ENCODE results near the gene WNT11.

WNT11 gene

GRCh38 chr11:76173663-76174062 is 32.6 kb downstream of the WNT11 start:
- DNase-seq = no peak

GRCh38 chr11:76172583-76172982 is 33.7 kb downstream of the WNT11 start:
- DNase-seq = no peak

DNA sequence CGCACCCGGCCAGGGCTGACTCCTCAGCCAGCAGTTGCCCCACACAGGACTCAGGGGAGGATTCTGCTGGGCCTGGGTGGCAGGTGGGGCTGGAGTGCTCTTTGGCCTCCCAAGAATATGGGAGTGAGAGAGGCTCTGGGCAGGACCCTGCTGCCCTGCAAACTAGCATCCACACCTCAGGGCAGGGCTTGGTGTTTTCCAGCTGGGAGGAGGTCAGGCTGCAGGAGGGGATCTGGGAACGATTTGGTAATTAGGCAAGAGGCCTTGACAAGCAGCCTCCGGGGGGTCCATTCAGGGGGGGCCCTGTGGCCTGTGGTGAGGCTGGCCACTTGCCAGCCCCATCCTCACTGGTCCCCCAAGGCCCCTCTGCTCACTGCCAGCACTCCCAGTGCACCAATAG is 35.8 kb downstream of the WNT11 start:
- no peak for DNase-seq

- DNase-seq = no peak
These were observed 36.8 kb downstream of the WNT11 start for GRCh38 chr11:76169473-76169896.

- DNase-seq = no peak
These were observed 38.7 kb downstream of the WNT11 start for GRCh38 chr11:76167590-76167989.

- DNase-seq = no peak
These were observed 40.0 kb downstream of the WNT11 start for GRCh38 chr11:76166314-76166713.

GRCh38 chr11:76164861-76165751 is 41.2 kb downstream of the WNT11 start:
- DNase-seq = no peak

GRCh38 chr11:76164081-76164480 is 42.2 kb downstream of the WNT11 start:
- no peak for DNase-seq

DNA sequence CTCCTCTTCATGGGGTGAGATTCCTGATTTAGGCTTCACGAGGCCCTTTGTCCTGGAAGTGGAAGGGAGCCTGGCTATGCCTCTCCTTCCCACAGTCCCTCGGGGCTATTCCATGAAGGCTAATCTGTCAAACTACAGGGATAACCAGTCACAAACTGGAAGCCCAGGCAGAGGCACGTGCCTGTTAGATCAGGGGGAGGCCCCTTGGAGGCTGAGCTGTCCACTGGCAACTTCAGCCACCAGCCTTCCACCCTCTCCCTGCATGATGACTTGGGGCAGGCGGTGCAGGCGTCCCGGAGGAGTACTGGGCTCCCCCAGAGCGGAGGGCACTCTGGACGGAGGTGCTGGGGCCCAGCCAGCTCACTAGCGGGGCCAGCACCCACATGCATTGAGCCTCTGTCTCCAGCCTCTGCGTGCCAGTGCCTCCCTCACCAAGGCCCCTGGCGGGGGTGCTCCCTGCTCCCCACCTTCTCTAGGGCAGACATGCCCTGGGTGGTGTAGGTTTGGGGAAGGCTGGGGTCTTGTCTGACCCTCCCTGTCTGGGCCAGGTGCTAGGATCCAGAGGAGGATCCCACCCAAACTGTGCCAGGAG is 42.9 kb downstream of the WNT11 start:
- DNase-seq = no peak

GRCh38 chr11:76162336-76163288 is 43.7 kb downstream of the WNT11 start:
- DNase-seq = no peak

- no peak for DNase-seq
These were observed 44.9 kb downstream of the WNT11 start for GRCh38 chr11:76161261-76161961.

GRCh38 chr11:76160856-76161255 is 45.4 kb downstream of the WNT11 start:
- DNase-seq = no peak

GRCh38 chr11:76159983-76160661 is 46.2 kb downstream of the WNT11 start:
- DNase-seq = no peak

GRCh38 chr11:76159303-76159937 is 46.9 kb downstream of the WNT11 start:
- DNase-seq = no peak

DNA sequence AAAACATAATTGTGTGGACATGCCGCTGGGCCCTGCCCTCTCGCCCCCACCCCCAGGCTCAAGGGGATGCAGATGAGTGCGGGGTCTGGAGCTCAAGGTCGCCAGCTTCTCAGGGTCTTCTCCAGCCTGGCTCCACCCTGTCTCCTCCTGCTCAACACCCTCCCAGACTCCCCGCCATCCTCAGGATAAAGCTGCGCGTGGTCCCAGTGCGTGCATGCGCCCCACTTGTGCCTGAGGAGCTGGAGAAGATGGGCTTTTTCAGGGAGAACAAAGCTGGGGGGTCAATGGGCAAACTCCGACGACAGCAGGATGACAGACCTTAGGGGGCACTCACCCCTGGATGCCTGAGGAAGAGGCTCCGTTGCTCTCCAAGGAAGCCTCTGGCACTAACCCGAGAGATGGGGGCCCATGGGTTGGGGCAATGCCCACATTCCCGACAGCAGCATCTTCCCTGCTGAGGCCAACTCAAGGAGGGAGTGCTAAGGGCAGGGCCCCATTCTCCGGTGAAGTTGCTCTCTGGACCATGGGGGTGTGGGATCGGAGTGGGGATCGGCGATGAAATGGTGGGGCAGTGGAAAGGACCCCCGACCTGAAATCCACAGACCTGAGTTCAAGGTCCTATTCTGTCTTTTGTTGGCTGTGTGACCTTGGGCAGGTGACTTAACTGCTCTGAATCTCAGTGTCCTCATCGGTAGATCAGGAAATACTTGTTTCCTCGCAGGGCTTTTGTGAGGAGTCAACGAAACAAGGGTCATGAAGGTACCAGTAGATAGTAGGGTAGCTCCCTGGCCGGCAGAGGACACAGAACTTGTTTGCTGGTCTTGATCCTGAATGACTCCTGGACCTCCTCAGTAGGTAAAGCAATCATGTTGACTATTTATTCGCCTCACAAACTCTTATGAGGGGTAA is 47.7 kb downstream of the WNT11 start:
- DNase-seq = no peak

GRCh38 chr11:76157891-76158290 is 48.4 kb downstream of the WNT11 start:
- DNase-seq = no peak

DNA sequence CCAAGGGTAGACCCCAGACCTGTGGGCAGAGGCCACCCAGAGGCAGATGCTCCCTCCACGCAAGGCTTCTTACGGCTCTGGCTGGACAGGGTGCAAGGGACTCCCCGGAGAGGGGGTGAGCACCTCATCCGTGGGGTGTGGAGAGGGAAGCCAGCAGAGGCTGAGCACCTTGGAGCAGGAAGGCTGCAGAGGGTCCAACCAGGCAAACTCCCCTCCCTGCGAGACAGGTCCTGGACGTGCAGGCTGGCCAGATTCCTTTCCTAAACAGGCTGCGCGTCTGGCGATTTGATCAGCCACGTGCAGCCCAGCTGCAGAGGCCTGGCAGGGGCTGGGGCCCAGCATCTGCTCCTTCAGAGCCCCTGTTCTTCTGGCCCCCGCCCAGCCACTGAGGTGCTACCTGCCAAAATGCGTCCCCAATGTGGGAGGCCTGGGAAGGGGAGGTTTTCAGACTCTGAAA is 49.3 kb downstream of the WNT11 start:
- DNase-seq = no peak

- DNase-seq = no peak
These were observed 50.6 kb downstream of the WNT11 start for GRCh38 chr11:76155500-76156227.

- no peak for DNase-seq
These were observed 52.8 kb downstream of the WNT11 start for GRCh38 chr11:76153571-76153923.
